Neuronal stem cell (in vitro differentiated cells): ENCODE measurements around the gene MEDAG.

Source experiments
- DNase-seq: peaks from one replicate; pipeline ENCODE4 v3.0.0-alpha.2; 2013; ENCODE audit warnings: low spot score
- H2AFZ ChIP-seq: one replicate; pipeline ENCODE4 v1.6.1; 2013; ENCODE audit warnings: mild to moderate bottlenecking, low read length, inconsistent platforms
- H2AK5ac ChIP-seq: 2 replicates; pipeline ENCODE4 v1.6.1; 2013; ENCODE audit warnings: low read depth, mild to moderate bottlenecking, inconsistent platforms, low read length, moderate library complexity, mixed read lengths
- H2BK120ac ChIP-seq: 2 replicates; pipeline ENCODE4 v1.6.1; 2013; ENCODE audit warnings: low read depth, mild to moderate bottlenecking, inconsistent platforms, low read length, moderate library complexity, mixed read lengths
- H2BK12ac ChIP-seq: one replicate; pipeline ENCODE4 v1.6.1; 2013; ENCODE audit warnings: low read length, inconsistent platforms
- H2BK15ac ChIP-seq: 2 replicates; pipeline ENCODE4 v1.6.1; 2013; ENCODE audit warnings: mild to moderate bottlenecking, low read length, inconsistent platforms, mixed read lengths
- H2BK5ac ChIP-seq: one replicate; pipeline ENCODE4 v1.6.1; 2013; ENCODE audit warnings: inconsistent platforms, mild to moderate bottlenecking, low read length, moderate library complexity
- H3K14ac ChIP-seq: one replicate; pipeline ENCODE4 v1.6.1; 2013; ENCODE audit warnings: low read length, inconsistent platforms
- H3K18ac ChIP-seq: 2 replicates; pipeline ENCODE4 v1.6.1; 2013; ENCODE audit warnings: low read length, inconsistent platforms
- H3K23ac ChIP-seq: 2 replicates; pipeline ENCODE4 v1.6.1; 2013; ENCODE audit warnings: low read depth, mild to moderate bottlenecking, mixed read lengths, low read length, inconsistent platforms; ENCODE audit not compliant: poor library complexity
- H3K27ac ChIP-seq: replicated peaks from 3 replicates; pipeline ENCODE4 v1.5.1; 2013; ENCODE audit warnings: low read length, inconsistent platforms
- H3K27me3 ChIP-seq, 3 experiments: 2 replicates each; pipeline ENCODE4 v1.6.1; 2013; ENCODE audit warnings: low read length in 3 of 3, mild to moderate bottlenecking in 2 of 3, inconsistent platforms in 1 of 3, low read depth in 1 of 3, mixed read lengths in 1 of 3, moderate library complexity in 1 of 3; ENCODE audit not compliant: control insufficient read depth in 3 of 3, insufficient read depth in 3 of 3
- H3K36me3 ChIP-seq, 2 donors: replicated peaks in 1 of 2; 2 replicates each; pipeline ENCODE4 v1.6.1; 2013; ENCODE audit warnings: low read length in 2 of 2; ENCODE audit not compliant: control insufficient read depth in 2 of 2, insufficient read depth in 2 of 2
- H3K4ac ChIP-seq: 2 replicates; pipeline ENCODE4 v1.6.1; 2013; ENCODE audit warnings: inconsistent platforms, mild to moderate bottlenecking, low read length, moderate library complexity
- H3K4me1 ChIP-seq, 2 donors: 1 replicate in 1 of 2; 2 replicates in 1 of 2; pipeline ENCODE4 v1.6.1; 2013; ENCODE audit warnings: low read length in 2 of 2, low read depth in 1 of 2; ENCODE audit not compliant: control insufficient read depth in 2 of 2, insufficient read depth in 1 of 2
- H3K4me2 ChIP-seq: one replicate; pipeline ENCODE4 v1.6.1; 2013; ENCODE audit warnings: mild to moderate bottlenecking, low read length, inconsistent platforms; ENCODE audit not compliant: insufficient read depth, poor library complexity, severe bottlenecking
- H3K4me3 ChIP-seq, 2 donors: 2 replicates each; pipeline ENCODE4 v1.5.1; 2013; ENCODE audit warnings: low read length in 2 of 2, mild to moderate bottlenecking in 2 of 2, inconsistent platforms in 1 of 2, moderate library complexity in 1 of 2
- H3K79me1 ChIP-seq: one replicate; pipeline ENCODE4 v1.6.1; 2013; ENCODE audit warnings: low read depth, mild to moderate bottlenecking, inconsistent platforms, low read length, moderate library complexity
- H3K9ac ChIP-seq: one replicate; pipeline ENCODE4 v1.6.1; 2013; ENCODE audit warnings: mild to moderate bottlenecking, low read depth, low read length, inconsistent platforms; ENCODE audit not compliant: poor library complexity
- H3K9me3 ChIP-seq, 2 donors: replicated peaks in 1 of 2; 2 replicates each; pipeline versions ENCODE3 to v1.6.1; 2013; ENCODE audit warnings: low read length in 2 of 2, mild to moderate bottlenecking in 2 of 2, inconsistent platforms in 1 of 2, low read depth in 1 of 2, mixed read lengths in 1 of 2, moderate library complexity in 1 of 2; ENCODE audit not compliant: control insufficient read depth in 2 of 2, insufficient read depth in 1 of 2
- H4K8ac ChIP-seq: one replicate; pipeline ENCODE4 v1.6.1; 2013; ENCODE audit warnings: low read depth, mild to moderate bottlenecking, inconsistent platforms, low read length, moderate library complexity
- H4K91ac ChIP-seq: one replicate; pipeline ENCODE4 v1.6.1; 2013; ENCODE audit warnings: low read length, low read depth, mild to moderate bottlenecking, inconsistent platforms; ENCODE audit not compliant: poor library complexity
- WGBS, 2 donors: extraction: QIAGEN DNeasy Blood & Tissue Kit; methylation state at CpG; one replicate each; pipeline ENCODE4 v1.1.7; 2013; ENCODE audit warnings: missing lambda C conversion rate in 2 of 2, mixed read lengths in 1 of 2; ENCODE audit not compliant: insufficient read length in 2 of 2, insufficient replicate concordance in 1 of 2; ENCODE audit errors: extremely low coverage in 2 of 2; 5-methylcytosine and 5-hydroxymethylcytosine counted together

The MEDAG gene

DNA sequence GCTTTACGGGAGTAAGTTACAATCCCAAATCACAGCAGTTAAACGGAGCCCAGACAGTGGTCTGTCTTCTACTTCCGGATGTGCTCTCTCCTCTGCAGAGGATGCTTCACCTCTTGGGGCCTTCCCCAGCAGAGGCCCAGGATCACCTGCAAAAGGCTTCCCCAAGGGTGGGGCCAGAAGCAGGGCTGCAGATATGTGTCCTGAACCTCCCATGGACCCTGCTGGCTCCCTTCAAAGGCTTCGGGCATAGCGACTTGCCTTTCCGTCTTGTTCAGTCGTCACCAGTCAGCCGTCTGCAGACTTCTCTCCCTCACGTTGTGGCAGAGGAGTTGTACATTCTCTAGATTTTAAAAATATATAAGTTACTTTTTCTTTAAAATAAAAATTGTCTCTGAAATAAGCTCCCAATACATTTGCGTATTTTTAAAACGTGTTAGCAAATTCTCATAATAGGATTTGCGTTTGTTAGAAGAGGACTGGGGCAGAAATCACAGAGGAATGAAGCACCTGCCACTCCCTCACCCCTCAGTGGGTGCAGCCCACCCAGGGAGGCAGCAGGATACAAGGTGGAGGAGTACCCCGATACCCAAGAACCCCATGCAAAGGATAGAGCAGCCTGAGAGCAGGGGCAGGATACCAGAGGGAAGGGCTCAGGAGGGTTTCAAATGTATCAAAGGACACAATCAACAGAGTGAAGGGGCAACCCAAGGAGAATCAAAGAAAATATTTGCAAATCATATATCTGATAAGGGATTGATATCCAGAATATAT lies 22.9 kb upstream of the MEDAG start:
- H3K4me3 ChIP-seq: no peak overlapping the region
- H2BK15ac ChIP-seq: no peak overlapping the region
- H3K4me2 ChIP-seq: no peak overlapping the region
- no peak for DNase-seq
- no peak overlapping the region for H3K23ac ChIP-seq
- H3K27me3 ChIP-seq: no peaks in the 10 kb centered on the region
- H4K91ac ChIP-seq: no peak overlapping the region
- no peaks in the 10 kb centered on the region for H3K79me1 ChIP-seq
- no peak overlapping the region for H4K8ac ChIP-seq
- H3K36me3 ChIP-seq: no peaks in the 10 kb centered on the region
- H2BK5ac ChIP-seq: no peak overlapping the region
- H2AFZ ChIP-seq: no peak overlapping the region
- no peak overlapping the region for H3K27ac ChIP-seq
- WGBS, 2 donors: no CpG with 5 or more reads among the region's 13 CpGs
- H3K14ac ChIP-seq: no peak overlapping the region
- H2BK120ac ChIP-seq: no peak overlapping the region
- peaks cover 0 to 5% of the 10 kb centered on the region in 2 donors for H3K9me3 ChIP-seq
- no peak overlapping the region for H3K9ac ChIP-seq
- H3K4me1 ChIP-seq: peaks cover 3 to 9% of the 10 kb centered on the region in 2 donors
- H3K4ac ChIP-seq: no peak overlapping the region
- H2AK5ac ChIP-seq: no peak overlapping the region
- H3K18ac ChIP-seq: no peak overlapping the region
- H2BK12ac ChIP-seq: no peak overlapping the region

DNA sequence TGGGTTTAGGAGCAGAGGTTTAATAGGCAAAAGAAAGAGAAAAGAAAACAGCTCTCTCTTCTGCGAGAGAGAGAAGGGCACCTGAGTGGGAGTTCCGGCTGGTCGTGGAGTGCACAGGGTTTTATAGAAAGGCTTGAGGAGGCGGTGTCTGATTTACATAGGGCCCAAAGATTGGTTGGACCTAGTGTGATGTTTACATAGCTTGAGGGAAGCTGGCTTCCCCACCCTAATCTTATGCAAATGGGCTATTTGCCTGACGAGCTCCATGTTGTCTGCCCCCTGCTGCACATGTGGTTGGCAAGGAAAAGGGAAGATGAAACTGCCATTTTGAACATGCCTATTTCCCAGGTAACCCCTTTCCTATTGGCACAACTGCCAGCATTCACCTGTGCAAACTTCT lies 21.5 kb upstream of the MEDAG start:
- Histone ChIP-seq H2AK5ac (no peak overlapping the region), H3K4me3 (no peak overlapping the region), H3K23ac (no peak overlapping the region), H3K9ac (no peak overlapping the region), H3K36me3 (no peaks in the 10 kb centered on the region), H3K4me2 (no peak overlapping the region), H2BK15ac (no peak overlapping the region), H2BK5ac (no peak overlapping the region), H2BK120ac (no peak overlapping the region), H3K27me3 (no peaks in the 10 kb centered on the region), H3K14ac (no peak overlapping the region), H4K91ac (no peak overlapping the region), H3K27ac (no peak overlapping the region), H3K18ac (no peak overlapping the region), H2AFZ (no peak overlapping the region), H2BK12ac (no peak overlapping the region), H3K79me1 (no peaks in the 10 kb centered on the region), H3K9me3 (peaks cover 2 to 11% of the 10 kb centered on the region in 2 donors), H3K4me1 (peaks cover 3 to 9% of the 10 kb centered on the region in 2 donors), H4K8ac (no peak overlapping the region), H3K4ac (no peak overlapping the region)
- WGBS, 2 donors: no CpG with 5 or more reads among the region's 5 CpGs
- no peak for DNase-seq

GRCh38 chr13:30889196-30889690 lies 16.8 kb upstream of the MEDAG start:
- H3K23ac ChIP-seq: no peak overlapping the region
- no peak overlapping the region for H2BK120ac ChIP-seq
- H3K36me3 ChIP-seq: no peaks in the 10 kb centered on the region
- H3K9me3 ChIP-seq: peaks cover 2 to 12% of the 10 kb centered on the region in 2 donors
- H2BK5ac ChIP-seq: no peak overlapping the region
- H3K27ac ChIP-seq: no peak overlapping the region
- H3K4me1 ChIP-seq: no peaks in the 10 kb centered on the region
- H2BK15ac ChIP-seq: no peak overlapping the region
- H2AFZ ChIP-seq: no peak overlapping the region
- no peak overlapping the region for H3K4me3 ChIP-seq
- WGBS, 2 donors: no CpG with 5 or more reads among the region's 3 CpGs
- no peak overlapping the region for H3K4ac ChIP-seq
- H4K8ac ChIP-seq: no peak overlapping the region
- H3K27me3 ChIP-seq: no peaks in the 10 kb centered on the region
- no peaks in the 10 kb centered on the region for H3K79me1 ChIP-seq
- no peak overlapping the region for H3K4me2 ChIP-seq
- H3K14ac ChIP-seq: no peak overlapping the region
- H3K18ac ChIP-seq: no peak overlapping the region
- no peak overlapping the region for H2BK12ac ChIP-seq
- H3K9ac ChIP-seq: no peak overlapping the region
- H4K91ac ChIP-seq: no peak overlapping the region
- H2AK5ac ChIP-seq: no peak overlapping the region
- DNase-seq: no peak

- H2AFZ ChIP-seq: no peak overlapping the region
- DNase-seq: no peak
- no peak overlapping the region for H3K4me3 ChIP-seq
- no peaks in the 10 kb centered on the region for H3K27me3 ChIP-seq
- no peak overlapping the region for H4K8ac ChIP-seq
- H3K36me3 ChIP-seq: no peaks in the 10 kb centered on the region
- H4K91ac ChIP-seq: no peak overlapping the region
- WGBS, 2 donors: no CpG with 5 or more reads among the region's 6 CpGs
- no peaks in the 10 kb centered on the region for H3K79me1 ChIP-seq
- H2BK120ac ChIP-seq: no peak overlapping the region
- peaks cover 4 to 7% of the 10 kb centered on the region in 2 donors for H3K4me1 ChIP-seq
- H2BK5ac ChIP-seq: no peak overlapping the region
- H3K9me3 ChIP-seq: peaks cover 2 to 8% of the 10 kb centered on the region in 2 donors
- no peak overlapping the region for H3K4ac ChIP-seq
- no peak overlapping the region for H3K27ac ChIP-seq
- H3K18ac ChIP-seq: no peak overlapping the region
- H3K23ac ChIP-seq: no peak overlapping the region
- H2AK5ac ChIP-seq: no peak overlapping the region
- H3K9ac ChIP-seq: no peak overlapping the region
- H3K4me2 ChIP-seq: no peak overlapping the region
- no peak overlapping the region for H2BK15ac ChIP-seq
- no peak overlapping the region for H2BK12ac ChIP-seq
- H3K14ac ChIP-seq: no peak overlapping the region
These were observed 13.1 kb upstream of the MEDAG start for GRCh38 chr13:30892966-30893365.
